ENCODE measurements around the gene DPP6.

GRCh38 chr7:154426778-154427177 is 374.6 kb downstream of the DPP6 start:
- TF ChIP-seq POLR2A (IDR thresholded peaks at IDR 0.05) (no peak), CTCF (IDR thresholded peaks at IDR 0.05) (no peak)
